WTC11 (cell line): ENCODE data around the gene MYO7B. TPM values are rescaled to one million over a fixed set of nuclear protein-coding genes. Genes with fewer than 3 reads are reported as not detected.

ENCODE experiments used
- ATAC-seq: fragments of 200-7000 bp; cut with Tn5 transposase; 2 replicates; pipeline ENCODE4 v1.10.0; 2021; ENCODE audit warnings: mild to moderate bottlenecking, moderate library complexity
- CTCF ChIA-PET: fragments of 300-600 bp; sonication (Branson Sonifier 250); formaldehyde crosslinking; loops from one replicate; lab custom pipeline; 2021; ENCODE audit warnings: antibody characterized with exemption; lab: Charles Lee
- POLR2A ChIA-PET: fragments of 350-600 bp; sonication (Branson Sonifier 250); formaldehyde crosslinking; loops from one replicate; lab custom pipeline; 2021; ENCODE audit warnings: antibody characterized with exemption; lab: Charles Lee
- DNase-seq: peaks from one replicate; pipeline ENCODE4 v3.0.0; 2021; ENCODE audit warnings: low spot score
- H3K27ac Mint-ChIP-seq: 2 replicates; pipeline ENCODE4 v1.8.0; 2021; ENCODE audit warnings: mixed read lengths
- H3K27me3 Mint-ChIP-seq: 2 replicates; pipeline ENCODE4 v1.8.0; 2021; ENCODE audit warnings: low read depth, mild to moderate bottlenecking, moderate library complexity, mixed read lengths
- H3K36me3 Mint-ChIP-seq: 2 replicates; pipeline ENCODE4 v1.8.0; 2021; ENCODE audit warnings: mixed read lengths
- H3K4me1 Mint-ChIP-seq: 2 replicates; pipeline ENCODE4 v1.8.0; 2022; ENCODE audit warnings: mixed read lengths
- H3K4me3 Mint-ChIP-seq: 2 replicates; pipeline ENCODE4 v1.8.0; 2021; ENCODE audit warnings: mild to moderate bottlenecking, moderate library complexity, mixed read lengths
- H3K9me3 Mint-ChIP-seq: 2 replicates; pipeline ENCODE4 v1.8.0; 2021; ENCODE audit warnings: mixed read lengths
- ATF2 ChIP-seq: sonication (generic); formaldehyde crosslinking; IDR thresholded peaks from 2 replicates; pipeline ENCODE4 v1.8.1; 2022; ENCODE audit warnings: low read depth, missing genetic modification reagents, borderline replicate concordance
- CBFB ChIP-seq: sonication (generic); formaldehyde crosslinking; IDR thresholded peaks from 2 replicates; pipeline ENCODE4 v1.8.1; 2022; ENCODE audit warnings: mild to moderate bottlenecking, low read depth, missing genetic modification reagents
- HMGA2 ChIP-seq: fragments of 250-450 bp; sonication (Bioruptor Pico); IDR thresholded peaks from 2 replicates; pipeline ENCODE4 v1.4.0; 2021; ENCODE audit warnings: mild to moderate bottlenecking, moderate library complexity
- JUN ChIP-seq: sonication (generic); formaldehyde crosslinking; IDR thresholded peaks from 2 replicates; pipeline ENCODE4 v1.8.0; 2023; ENCODE audit warnings: mild to moderate bottlenecking, missing genetic modification reagents
- NFE2L1 ChIP-seq: sonication (generic); formaldehyde crosslinking; IDR thresholded peaks from 2 replicates; pipeline ENCODE4 v1.8.1; 2023; ENCODE audit warnings: missing genetic modification reagents
- NR2C2 ChIP-seq: sonication (generic); formaldehyde crosslinking; IDR thresholded peaks from 2 replicates; pipeline ENCODE4 v1.8.0; 2022; ENCODE audit warnings: mild to moderate bottlenecking, missing genetic modification reagents
- NR3C1 ChIP-seq: sonication (generic); formaldehyde crosslinking; conservative IDR thresholded peaks from 2 replicates; pipeline ENCODE4 v1.8.1; 2023; ENCODE audit warnings: low read depth, mild to moderate bottlenecking, missing genetic modification reagents
- RELA ChIP-seq: sonication (generic); formaldehyde crosslinking; IDR thresholded peaks from 2 replicates; pipeline ENCODE4 v1.8.1; 2022; ENCODE audit warnings: missing genetic modification reagents, mild to moderate bottlenecking, borderline replicate concordance
- RORB ChIP-seq: fragments of 250-450 bp; sonication (Bioruptor Pico); IDR thresholded peaks from 2 replicates; pipeline ENCODE4 v1.9.0; 2021; ENCODE audit warnings: mild to moderate bottlenecking
- SMAD3 ChIP-seq: sonication (generic); formaldehyde crosslinking; IDR thresholded peaks from 2 replicates; pipeline ENCODE4 v1.8.0; 2022; ENCODE audit warnings: missing genetic modification reagents, mild to moderate bottlenecking, borderline replicate concordance
- SMAD4 ChIP-seq: sonication (generic); formaldehyde crosslinking; IDR thresholded peaks from 2 replicates; pipeline ENCODE4 v1.8.0; 2022; ENCODE audit warnings: mild to moderate bottlenecking, missing genetic modification reagents
- TEAD4 ChIP-seq: sonication (generic); formaldehyde crosslinking; IDR thresholded peaks from 2 replicates; pipeline ENCODE4 v1.8.0; 2022; ENCODE audit warnings: mild to moderate bottlenecking, missing genetic modification reagents
- ZNF219 ChIP-seq: sonication (generic); formaldehyde crosslinking; IDR thresholded peaks from 2 replicates; pipeline ENCODE4 v1.8.0; 2023; ENCODE audit warnings: missing genetic modification reagents, mild to moderate bottlenecking, borderline replicate concordance
- ZNF396 ChIP-seq: fragments of 250-450 bp; sonication (Bioruptor Pico); IDR thresholded peaks from 2 replicates; pipeline ENCODE4 v1.8.0; 2021; ENCODE audit warnings: mild to moderate bottlenecking, moderate library complexity, borderline replicate concordance
- total RNA-seq: library from RNA; stranded (reverse); gene quantifications from 3 replicates; pipeline ENCODE4 v1.2.3, GENCODE V29; 2021
- TF ChIP-seq, protein P1 (sequence below): fragments of 250-450 bp; sonication (Bioruptor Pico); IDR thresholded peaks from 2 replicates; pipeline ENCODE4 v1.9.0; 2021; ENCODE audit warnings: moderate library complexity, mild to moderate bottlenecking, inconsistent platforms, borderline replicate concordance
- TF ChIP-seq, protein P2 (sequence below): sonication (generic); formaldehyde crosslinking; conservative IDR thresholded peaks from 2 replicates; pipeline ENCODE4 v1.8.1; 2023; ENCODE audit warnings: mild to moderate bottlenecking, low read depth, missing genetic modification reagents, moderate library complexity
- TF ChIP-seq, protein P3 (sequence below): sonication (generic); formaldehyde crosslinking; IDR thresholded peaks from 2 replicates; pipeline ENCODE4 v1.8.0; 2022; ENCODE audit warnings: mild to moderate bottlenecking, missing genetic modification reagents
- TF ChIP-seq, protein P4 (sequence below): sonication (generic); formaldehyde crosslinking; IDR thresholded peaks from 2 replicates; pipeline ENCODE4 v1.8.1; 2023; ENCODE audit warnings: mild to moderate bottlenecking, missing genetic modification reagents, moderate library complexity
- TF ChIP-seq, protein P5 (sequence below): sonication (generic); formaldehyde crosslinking; IDR thresholded peaks from 2 replicates; pipeline ENCODE4 v1.8.0; 2022; ENCODE audit warnings: mild to moderate bottlenecking, missing genetic modification reagents
- TF ChIP-seq, protein P6 (sequence below): fragments of 250-450 bp; sonication (Bioruptor Pico); IDR thresholded peaks from 2 replicates; pipeline ENCODE4 v2.1.2; 2022; ENCODE audit warnings: mild to moderate bottlenecking, moderate library complexity

The MYO7B gene
- total RNA-seq, 1 experiment from 2014 or later = not detected

DNA sequence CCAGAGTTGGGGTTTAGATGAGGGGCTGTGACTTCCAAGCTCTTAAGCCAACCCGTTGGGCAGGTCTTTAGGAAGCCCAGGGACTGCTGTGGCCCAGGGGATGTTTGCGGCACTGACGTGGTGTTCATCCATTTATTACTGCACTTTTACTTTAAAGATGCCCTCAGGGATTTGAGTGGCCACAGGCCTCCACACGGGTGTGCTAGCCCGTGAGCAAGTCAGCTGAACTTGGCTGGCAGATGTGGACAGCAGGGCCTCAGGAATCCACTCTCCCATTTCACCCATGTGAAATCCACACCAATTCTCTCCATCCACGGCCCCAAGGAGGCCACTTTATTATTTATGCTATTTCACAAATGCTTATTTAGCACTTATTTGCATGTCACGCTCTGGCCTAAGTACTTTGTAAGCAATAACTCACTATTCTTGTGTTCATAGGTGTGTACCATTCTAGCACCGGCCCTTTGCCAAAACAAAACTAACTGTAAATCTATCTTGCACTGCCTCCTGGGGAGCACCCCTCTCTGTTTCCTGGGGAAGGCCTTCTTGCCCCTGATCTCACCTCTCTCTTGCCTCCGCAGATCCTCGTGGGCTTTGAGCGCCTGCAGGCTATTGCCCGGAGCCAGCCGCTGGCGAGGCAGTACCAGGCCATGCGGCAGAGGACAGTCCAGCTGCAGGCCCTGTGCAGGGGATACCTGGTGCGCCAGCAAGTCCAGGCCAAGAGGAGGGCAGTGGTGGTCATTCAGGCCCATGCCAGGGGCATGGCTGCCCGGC, 71.3 kb downstream of the MYO7B start:
- POLR2A ChIA-PET = no interaction called here
- DNase-seq = no peak
- Mint-ChIP-seq H3K4me3 (no peak overlapping the region), H3K27me3 (peaks cover 3% of the 10 kb centered on the region; the same call in 1 of the 2 replicates), H3K27ac (no peak overlapping the region), H3K4me1 (no peaks in the 10 kb centered on the region), H3K9me3 (peaks cover 10% of the 10 kb centered on the region), H3K36me3 (no peaks in the 10 kb centered on the region)
- no peak for ATAC-seq
- CTCF ChIA-PET = interaction anchor here (1.3 to 2.0 kb wide), 2 partner anchors 16 to 43 kb away, joined by 5 to 8 read pairs; no protein-coding TSS in a partner anchor
- TF ChIP-seq RORB (CRISPR knock-in tag) (no peak), ZNF396 (CRISPR knock-in tag) (no peak), ATF2 (CRISPR knock-in tag) (no peak)
- TF ChIP-seq, all 79 proteins: peak for 0

DNA sequence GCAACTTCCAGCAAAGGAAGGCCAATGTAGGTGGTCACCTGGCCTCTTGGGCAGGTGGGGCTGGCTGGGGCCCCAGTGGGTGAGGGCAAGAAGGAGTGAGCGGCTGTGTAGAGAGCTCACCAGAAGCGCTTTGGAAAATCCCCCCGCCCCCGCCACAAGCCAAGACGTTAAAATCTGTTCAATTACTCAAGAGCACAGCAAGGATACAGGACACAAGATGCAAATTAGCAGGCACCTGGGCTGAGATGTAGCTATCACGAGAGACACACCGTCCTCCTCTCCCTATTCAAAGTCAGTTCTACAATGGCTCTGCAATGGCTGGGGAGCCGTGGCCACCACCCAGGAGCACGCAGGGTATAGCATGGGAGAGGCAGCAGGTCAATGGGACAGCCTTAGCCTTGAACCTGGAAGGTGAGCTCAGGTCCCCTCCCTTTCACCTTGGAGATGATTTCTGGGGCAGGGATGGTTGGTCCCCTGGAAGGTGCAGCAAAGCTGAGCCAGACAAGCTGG, 72.0 kb downstream of the MYO7B start:
- DNase-seq (no peak), ATAC-seq (no peak)
- H3K9me3 Mint-ChIP-seq = peaks cover 10% of the 10 kb centered on the region
- H3K27me3 Mint-ChIP-seq = peaks cover 3% of the 10 kb centered on the region; the same call in 1 of the 2 replicates
- H3K36me3 Mint-ChIP-seq = no peaks in the 10 kb centered on the region
- no peak overlapping the region for H3K27ac Mint-ChIP-seq
- CTCF ChIA-PET = interaction anchor here (2.0 kb wide), 1 partner anchor 16 kb away, joined by 8 read pairs; no protein-coding TSS in a partner anchor
- POLR2A ChIA-PET = no interaction called here
- TF ChIP-seq SMAD3 (CRISPR knock-in tag) = no peak
- TF ChIP-seq ATF2 (CRISPR knock-in tag) = no peak
- no peak for TF ChIP-seq SMAD4 (CRISPR knock-in tag)
- TF ChIP-seq, protein P1, sequence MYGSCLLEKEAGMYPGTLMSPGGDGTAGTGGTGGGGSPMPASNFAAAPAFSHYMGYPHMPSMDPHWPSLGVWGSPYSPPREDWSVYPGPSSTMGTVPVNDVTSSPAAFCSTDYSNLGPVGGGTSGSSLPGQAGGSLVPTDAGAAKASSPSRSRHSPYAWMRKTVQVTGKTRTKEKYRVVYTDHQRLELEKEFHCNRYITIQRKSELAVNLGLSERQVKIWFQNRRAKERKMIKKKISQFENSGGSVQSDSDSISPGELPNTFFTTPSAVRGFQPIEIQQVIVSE = no peak
- TF ChIP-seq NFE2L1 = no peak
- TF ChIP-seq, protein P2, sequence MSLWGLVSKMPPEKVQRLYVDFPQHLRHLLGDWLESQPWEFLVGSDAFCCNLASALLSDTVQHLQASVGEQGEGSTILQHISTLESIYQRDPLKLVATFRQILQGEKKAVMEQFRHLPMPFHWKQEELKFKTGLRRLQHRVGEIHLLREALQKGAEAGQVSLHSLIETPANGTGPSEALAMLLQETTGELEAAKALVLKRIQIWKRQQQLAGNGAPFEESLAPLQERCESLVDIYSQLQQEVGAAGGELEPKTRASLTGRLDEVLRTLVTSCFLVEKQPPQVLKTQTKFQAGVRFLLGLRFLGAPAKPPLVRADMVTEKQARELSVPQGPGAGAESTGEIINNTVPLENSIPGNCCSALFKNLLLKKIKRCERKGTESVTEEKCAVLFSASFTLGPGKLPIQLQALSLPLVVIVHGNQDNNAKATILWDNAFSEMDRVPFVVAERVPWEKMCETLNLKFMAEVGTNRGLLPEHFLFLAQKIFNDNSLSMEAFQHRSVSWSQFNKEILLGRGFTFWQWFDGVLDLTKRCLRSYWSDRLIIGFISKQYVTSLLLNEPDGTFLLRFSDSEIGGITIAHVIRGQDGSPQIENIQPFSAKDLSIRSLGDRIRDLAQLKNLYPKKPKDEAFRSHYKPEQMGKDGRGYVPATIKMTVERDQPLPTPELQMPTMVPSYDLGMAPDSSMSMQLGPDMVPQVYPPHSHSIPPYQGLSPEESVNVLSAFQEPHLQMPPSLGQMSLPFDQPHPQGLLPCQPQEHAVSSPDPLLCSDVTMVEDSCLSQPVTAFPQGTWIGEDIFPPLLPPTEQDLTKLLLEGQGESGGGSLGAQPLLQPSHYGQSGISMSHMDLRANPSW (CRISPR knock-in tag) = no peak
- TF ChIP-seq RELA (CRISPR knock-in tag) = no peak
- no peak for TF ChIP-seq HMGA2 (CRISPR knock-in tag)
- TF ChIP-seq NR2C2 (CRISPR knock-in tag) = no peak
- TF ChIP-seq CBFB (CRISPR knock-in tag) = no peak
- TF ChIP-seq JUN (CRISPR knock-in tag) = no peak
- TF ChIP-seq, protein P3, sequence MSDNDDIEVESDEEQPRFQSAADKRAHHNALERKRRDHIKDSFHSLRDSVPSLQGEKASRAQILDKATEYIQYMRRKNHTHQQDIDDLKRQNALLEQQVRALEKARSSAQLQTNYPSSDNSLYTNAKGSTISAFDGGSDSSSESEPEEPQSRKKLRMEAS (CRISPR knock-in tag) = no peak
- no peak for TF ChIP-seq TEAD4 (CRISPR knock-in tag)
- TF ChIP-seq ZNF219 (CRISPR knock-in tag) = no peak
- no peak for TF ChIP-seq NR3C1 (CRISPR knock-in tag)
- TF ChIP-seq, protein P4, sequence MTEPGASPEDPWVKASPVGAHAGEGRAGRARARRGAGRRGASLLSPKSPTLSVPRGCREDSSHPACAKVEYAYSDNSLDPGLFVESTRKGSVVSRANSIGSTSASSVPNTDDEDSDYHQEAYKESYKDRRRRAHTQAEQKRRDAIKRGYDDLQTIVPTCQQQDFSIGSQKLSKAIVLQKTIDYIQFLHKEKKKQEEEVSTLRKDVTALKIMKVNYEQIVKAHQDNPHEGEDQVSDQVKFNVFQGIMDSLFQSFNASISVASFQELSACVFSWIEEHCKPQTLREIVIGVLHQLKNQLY = no peak
- TF ChIP-seq, protein P5, sequence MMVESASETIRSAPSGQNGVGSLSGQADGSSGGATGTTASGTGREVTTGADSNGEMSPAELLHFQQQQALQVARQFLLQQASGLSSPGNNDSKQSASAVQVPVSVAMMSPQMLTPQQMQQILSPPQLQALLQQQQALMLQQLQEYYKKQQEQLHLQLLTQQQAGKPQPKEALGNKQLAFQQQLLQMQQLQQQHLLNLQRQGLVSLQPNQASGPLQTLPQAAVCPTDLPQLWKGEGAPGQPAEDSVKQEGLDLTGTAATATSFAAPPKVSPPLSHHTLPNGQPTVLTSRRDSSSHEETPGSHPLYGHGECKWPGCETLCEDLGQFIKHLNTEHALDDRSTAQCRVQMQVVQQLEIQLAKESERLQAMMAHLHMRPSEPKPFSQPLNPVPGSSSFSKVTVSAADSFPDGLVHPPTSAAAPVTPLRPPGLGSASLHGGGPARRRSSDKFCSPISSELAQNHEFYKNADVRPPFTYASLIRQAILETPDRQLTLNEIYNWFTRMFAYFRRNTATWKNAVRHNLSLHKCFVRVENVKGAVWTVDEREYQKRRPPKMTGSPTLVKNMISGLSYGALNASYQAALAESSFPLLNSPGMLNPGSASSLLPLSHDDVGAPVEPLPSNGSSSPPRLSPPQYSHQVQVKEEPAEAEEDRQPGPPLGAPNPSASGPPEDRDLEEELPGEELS (CRISPR knock-in tag) = no peak
- TF ChIP-seq, protein P6, sequence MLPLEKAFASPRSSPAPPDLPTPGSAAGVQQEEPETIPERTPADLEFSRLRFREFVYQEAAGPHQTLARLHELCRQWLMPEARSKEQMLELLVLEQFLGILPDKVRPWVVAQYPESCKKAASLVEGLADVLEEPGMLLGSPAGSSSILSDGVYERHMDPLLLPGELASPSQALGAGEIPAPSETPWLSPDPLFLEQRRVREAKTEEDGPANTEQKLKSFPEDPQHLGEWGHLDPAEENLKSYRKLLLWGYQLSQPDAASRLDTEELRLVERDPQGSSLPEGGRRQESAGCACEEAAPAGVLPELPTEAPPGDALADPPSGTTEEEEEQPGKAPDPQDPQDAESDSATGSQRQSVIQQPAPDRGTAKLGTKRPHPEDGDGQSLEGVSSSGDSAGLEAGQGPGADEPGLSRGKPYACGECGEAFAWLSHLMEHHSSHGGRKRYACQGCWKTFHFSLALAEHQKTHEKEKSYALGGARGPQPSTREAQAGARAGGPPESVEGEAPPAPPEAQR (CRISPR knock-in tag) = no peak
- TF ChIP-seq, all 79 proteins: peak for 0
- H3K4me1 Mint-ChIP-seq = no peaks in the 10 kb centered on the region
- no peak overlapping the region for H3K4me3 Mint-ChIP-seq
